Measurements from ENCODE around the gene LATS1. TPM values are rescaled to one million over a fixed set of nuclear protein-coding genes. Genes with fewer than 3 reads are reported as not detected.

The LATS1 gene
- total RNA-seq, 1 donor from 2014 or later, result 14.6 TPM

Other genes with a start within 250 kb of the LATS1 start
- gene ZC3H12D, start 233.1 kb downstream of the LATS1 start, total RNA-seq, result 0.35 TPM
- gene PPIL4, start 172.1 kb downstream of the LATS1 start, total RNA-seq, result 18.6 TPM
- gene GINM1, start 151.7 kb downstream of the LATS1 start, total RNA-seq, result 53.8 TPM
- 13.1 TPM for gene KATNA1, start 69.4 kb downstream of the LATS1 start, total RNA-seq
- 23.2 TPM for gene NUP43, start 28.4 kb upstream of the LATS1 start, total RNA-seq
- 130 TPM for gene PCMT1, start 31.6 kb upstream of the LATS1 start, total RNA-seq
- gene LRP11, start 146.3 kb upstream of the LATS1 start, total RNA-seq, result 11.6 TPM
- not detected for gene RAET1E, start 180.0 kb upstream of the LATS1 start, total RNA-seq
- 0.35 TPM for gene RAET1G, start 205.0 kb upstream of the LATS1 start, total RNA-seq
- 1.1 TPM for gene ULBP2, start 223.9 kb upstream of the LATS1 start, total RNA-seq
- 0.16 TPM for gene ULBP1, start 245.8 kb upstream of the LATS1 start, total RNA-seq

Measured in cardiac septum (tissue), 1 donor.